HS-5 (cell line): ENCODE data around the gene MRPL43.

Experiments used
- DNase-seq: peaks from one replicate; pipeline ENCODE4 v3.0.0-alpha.2; 2012; ENCODE audit warnings: low read depth

MRPL43 gene

DNA sequence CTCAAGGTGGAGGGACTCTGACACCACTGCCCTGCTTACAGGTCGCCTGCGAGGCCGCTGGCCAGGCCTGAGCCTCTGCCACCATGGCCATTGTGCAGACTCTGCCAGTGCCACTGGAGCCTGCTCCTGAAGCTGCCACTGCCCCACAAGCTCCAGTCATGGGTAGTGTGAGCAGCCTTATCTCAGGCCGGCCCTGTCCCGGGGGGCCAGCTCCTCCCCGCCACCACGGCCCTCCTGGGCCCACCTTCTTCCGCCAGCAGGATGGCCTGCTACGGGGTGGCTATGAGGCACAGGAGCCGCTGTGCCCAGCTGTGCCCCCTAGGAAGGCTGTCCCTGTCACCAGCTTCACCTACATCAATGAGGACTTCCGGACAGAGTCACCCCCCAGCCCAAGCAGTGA, 15.2 kb upstream of the MRPL43 start:
- no peak for DNase-seq

GRCh38 chr10:101001659-101002035, 14.3 kb upstream of the MRPL43 start:
- no peak for DNase-seq

- no peak for DNase-seq
These were observed 13.8 kb upstream of the MRPL43 start for GRCh38 chr10:101000915-101001658.

DNA sequence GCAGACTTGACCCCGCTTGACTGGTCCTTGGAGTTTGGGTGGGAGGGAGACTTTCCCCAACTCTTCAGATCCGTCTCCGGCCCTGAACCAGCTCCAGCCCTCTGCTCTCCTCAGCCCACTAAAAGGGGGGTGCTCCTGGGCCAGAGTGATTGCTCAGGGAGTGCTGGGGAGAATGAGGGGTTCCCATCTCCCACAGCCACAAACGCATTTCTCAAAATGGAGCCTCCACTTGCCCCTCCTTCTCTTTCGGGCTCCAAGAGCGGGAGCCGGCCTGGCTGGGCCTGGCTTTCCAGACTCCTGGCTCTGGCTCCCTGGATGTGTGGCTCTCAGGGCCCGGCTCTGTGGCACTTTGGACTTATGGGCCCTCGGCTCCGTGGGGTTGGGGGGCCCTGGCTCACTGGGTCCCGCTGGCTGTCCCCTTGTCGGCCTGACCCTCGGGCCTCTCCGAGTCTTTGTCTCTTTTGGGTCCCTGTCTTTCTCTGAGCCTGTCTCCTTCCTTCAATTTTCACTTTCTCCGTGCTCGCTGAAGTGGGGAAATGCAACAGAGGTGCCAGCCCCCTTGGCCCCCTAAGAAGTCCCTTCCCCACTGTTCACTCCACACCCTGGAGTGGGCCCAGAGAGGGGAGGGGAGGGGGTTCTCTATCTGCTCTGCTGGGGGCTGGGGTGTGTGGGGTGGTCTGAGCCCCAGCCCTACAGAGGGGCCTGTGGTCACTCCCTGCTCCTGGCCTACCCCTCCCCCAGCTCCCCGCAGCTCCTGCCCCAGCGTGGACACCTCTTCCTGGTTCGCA, 13.0 kb upstream of the MRPL43 start:
- no peak for DNase-seq

- DNase-seq: no peak
These were observed 12.4 kb upstream of the MRPL43 start, which contains the start of gene LZTS2 for GRCh38 chr10:100999742-101000126. Gene LZTS2, plus strand, starts transcription at chr10:100999808. Its CDS starts 2,731 bp downstream, at chr10:101002539.

DNA sequence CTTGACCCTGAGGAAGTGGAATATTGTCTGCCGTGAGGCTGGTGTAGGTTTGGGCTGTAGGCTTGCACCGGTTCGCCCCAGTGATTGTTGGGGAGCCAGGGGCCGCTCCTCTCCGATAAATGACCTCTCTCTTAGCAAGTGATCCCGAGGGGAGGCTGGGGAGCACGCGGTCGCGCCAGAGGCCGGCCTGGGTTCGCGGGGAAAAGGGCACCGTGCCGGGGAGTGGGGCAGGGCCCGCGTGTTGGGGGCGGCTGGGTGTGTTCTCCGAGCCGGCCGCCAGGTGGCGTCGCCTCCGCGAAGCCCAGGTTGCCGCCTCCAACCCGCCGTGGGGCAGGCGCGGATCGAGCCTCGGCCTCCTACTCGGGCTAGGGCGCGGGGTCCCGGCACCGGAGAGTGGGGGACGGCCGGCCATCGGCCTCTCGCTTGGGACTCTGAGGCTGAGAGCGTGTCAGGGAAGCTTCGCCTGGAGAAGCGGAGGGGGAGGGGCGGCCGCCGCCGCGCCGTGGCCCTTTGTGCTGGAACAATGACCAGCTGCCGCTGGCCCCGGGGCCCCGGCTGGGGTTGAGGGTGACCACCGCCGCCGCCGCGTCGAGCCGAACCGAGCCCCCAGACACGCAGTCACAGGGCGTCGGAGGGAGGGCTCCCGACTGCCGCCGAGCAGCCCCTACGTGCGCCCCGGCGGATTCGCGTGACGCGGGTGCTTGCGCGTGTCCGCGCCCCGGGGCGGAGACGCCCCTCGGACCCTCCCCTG, 11.9 kb upstream of the MRPL43 start:
- DNase-seq: no peak

DNA sequence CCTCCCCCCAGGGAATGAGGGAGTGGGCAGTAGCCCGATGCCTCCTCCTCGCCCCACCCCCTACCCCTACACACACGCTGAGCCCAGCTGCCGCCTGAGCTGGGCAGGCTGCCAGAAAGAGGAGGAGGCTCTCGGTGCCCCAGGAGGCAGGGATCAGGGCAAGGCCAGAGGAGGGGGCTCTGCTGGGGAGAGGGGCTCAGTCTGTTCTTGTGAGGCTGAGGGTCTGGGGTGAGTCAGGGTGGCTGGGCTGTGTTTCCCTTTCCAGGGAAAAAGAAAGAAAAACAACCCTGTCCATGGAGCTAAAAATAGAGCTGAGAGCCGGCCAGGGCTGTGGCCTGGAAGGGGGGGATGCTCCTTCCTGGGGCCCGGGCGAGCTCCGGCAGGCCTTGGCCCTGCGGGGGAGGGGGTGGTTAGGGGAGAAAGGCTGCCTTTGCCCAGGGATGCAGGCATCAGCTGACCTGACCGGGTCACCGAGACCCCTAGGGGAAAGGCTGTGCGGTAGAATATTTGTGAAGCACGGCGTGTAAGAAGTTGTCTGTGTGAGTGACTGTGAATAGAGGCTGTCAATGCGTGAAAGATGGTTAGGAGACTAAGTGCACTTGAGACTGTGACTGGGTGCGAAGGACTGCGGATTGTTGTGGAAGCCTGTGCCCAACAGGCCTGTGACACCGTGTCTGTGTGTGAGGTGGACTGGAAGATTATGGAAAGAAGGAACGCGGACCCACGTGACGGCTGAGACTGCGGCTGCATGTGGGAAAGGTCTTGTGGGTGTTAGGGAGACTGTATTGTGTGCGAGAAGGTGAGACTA, 11.1 kb upstream of the MRPL43 start:
- no peak for DNase-seq

DNA sequence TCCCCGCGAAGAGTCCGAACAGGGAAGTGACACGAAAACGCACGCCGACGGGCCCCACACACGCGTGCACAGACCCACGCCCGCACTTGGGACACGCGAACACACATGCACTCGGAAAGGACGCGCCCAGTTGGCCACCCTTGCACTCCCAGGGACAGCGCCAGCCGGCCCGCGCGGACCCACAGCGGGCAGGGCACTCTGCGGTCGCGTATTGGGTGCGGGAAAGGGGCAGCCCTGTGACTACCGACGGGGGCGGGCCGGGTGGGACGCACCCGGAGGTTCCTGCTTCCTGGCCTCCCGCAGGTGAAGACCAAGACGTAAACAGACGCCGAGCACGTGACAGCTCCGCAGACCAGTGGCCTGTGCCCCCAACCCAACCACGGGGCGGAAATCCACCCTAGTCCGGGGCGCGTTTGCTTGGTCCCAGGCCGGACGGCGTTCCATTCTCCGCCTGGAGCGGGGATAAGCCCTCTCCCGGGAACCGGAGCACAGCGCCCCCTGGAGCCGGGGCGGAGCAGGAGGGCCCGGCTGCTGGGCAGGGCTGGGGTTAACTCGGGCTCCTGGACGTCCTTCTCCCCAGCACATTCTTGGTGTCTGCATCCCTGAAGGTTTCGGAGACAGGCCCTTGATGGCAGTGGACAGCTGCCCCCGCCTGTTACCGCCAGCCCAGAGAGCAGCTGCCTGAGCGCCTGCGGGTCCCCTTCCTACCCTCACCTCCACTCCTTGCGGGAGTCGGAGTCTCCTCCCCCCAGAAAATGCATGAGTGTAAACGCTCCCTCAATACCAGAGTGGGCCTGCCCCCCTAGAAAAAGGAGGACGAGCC, 10.3 kb upstream of the MRPL43 start:
- DNase-seq: no peak

DNA sequence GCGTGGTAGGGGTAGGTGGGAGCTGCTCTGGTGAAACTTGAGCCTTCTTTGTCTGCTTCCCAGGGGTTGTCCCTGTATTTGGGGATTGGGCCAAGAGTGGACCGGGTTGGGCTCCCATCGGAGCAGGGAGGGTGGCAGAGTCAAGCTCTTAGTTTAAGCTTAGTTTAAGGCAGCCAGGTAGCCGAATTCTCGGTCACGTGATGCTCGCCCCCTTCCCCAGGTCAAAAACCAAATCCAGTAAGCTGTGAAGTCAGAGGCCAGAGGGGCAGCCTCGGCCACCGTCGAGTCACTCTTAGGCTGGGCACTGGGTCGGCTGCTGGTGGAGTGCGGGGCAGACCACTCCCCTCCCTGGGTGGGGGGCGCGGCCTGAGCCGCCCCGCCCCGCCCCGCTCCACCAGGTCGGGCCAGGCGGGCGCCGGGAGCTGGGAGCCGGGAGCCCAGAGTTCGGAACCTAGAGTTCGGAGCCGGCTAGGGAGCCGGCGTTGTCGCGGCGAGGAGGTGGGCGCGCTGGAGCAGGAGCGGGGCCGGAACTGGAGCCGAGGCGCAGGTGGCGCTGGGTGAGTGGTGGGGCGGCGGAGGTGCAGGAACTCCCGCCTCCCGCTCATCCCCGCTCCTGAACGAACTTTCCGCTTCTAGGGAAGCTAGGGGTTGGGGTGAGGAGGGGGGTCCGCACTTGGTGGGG, 9.5 kb upstream of the MRPL43 start:
- no peak for DNase-seq

- no peak for DNase-seq
These were observed 7.9 kb upstream of the MRPL43 start for GRCh38 chr10:100995181-100995580.

- no peak for DNase-seq
These were observed 6.8 kb upstream of the MRPL43 start for GRCh38 chr10:100993986-100994708.

- no peak for DNase-seq
These were observed 1.8 kb upstream of the MRPL43 start for GRCh38 chr10:100989088-100989487.

DNA sequence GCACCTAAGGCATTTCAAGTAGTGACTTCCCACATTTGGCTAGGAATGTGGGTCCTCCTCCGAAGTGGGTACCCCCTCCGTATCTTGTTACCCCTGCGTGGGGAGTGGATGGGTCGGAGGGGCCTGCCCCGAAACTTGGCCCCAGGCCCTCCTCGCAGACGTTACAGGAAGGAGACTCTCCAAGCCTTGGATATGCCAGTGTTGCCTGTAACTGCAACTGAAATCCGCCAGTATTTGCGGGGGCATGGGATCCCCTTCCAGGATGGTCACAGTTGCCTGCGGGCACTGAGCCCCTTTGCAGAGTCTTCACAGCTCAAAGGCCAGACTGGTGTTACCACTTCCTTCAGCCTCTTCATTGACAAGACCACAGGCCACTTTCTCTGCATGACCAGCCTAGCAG, 869 bp upstream of the MRPL43 start:
- no peak for DNase-seq

GRCh38 chr10:100987685-100988049, 370 bp upstream of the MRPL43 start:
- no peak for DNase-seq

GRCh38 chr10:100986623-100986951, 710 bp downstream of the MRPL43 start:
- no peak for DNase-seq

- no peak for DNase-seq
These were observed 2.0 kb downstream of the MRPL43 start for GRCh38 chr10:100985336-100985735.

DNA sequence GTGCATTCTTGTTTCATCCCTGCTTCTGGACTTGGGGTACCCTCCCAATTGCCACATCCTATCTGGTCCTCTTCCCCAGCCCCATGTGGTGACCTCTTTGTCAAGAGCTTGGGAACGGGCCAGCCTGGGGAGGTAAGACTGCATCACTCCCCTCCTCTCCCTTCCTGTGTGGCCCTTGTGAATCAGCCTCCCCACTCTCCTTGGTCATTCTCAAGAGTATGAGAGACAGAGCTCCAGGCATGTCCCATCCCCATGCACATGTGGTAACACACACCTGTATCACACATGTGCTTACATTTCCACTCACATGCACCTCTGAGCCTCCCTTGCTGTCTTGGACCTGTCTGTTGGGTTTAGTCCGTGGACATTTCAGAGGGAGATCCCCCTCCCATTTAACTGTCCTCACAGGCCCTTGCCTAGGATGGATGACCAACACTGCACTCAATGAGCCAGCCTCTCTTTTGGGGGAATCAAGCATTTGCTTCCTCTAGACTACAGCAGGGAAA, 2.6 kb downstream of the MRPL43 start:
- no peak for DNase-seq

DNA sequence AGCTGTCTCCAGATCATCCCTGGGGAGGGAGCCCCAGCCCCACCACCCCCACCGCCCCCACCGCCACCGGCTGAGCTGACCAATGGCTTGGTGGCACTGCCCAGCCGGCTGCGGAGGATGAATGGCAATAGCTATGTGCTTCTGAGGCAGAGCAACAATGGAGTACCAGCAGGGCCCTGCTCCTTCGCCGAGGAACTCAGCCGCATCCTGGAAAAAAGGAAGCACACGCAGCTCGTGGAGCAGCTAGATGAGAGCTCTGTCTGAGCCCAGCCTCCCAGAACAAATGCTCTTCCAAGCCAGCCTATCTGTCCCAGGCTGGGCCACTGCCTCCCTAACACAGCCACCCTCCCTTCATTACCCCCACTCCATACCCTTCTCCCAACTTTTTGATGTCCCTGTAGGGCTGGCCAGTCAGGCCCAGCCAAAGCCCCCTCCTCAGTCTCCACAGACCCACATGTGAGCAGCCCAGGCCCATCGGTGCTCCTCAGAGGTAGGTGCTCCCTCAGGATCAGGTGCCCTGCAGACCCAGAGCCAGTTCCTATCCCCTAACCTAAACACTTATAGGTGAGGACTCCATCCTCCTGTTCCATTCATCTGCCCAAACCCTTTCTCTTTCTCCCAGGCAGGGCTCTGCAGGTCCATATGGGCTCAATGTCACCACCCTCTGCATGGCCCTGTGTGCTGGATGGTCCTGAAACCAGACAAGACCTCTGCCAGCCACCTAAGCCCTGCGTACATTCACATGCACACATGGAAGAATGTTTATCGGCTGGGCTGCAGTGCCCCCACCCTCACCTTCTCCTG, 3.2 kb downstream of the MRPL43 start:
- DNase-seq: no peak
